HCT116 (cell line): ENCODE data around the gene CLIP4.

Experiments
- CEBPB ChIP-seq: IDR thresholded peaks from 2 replicates; pipeline ENCODE4 v1.6.1; 2012; ENCODE audit warnings: low read depth
- ELF1 ChIP-seq: IDR thresholded peaks from 2 replicates; pipeline ENCODE4 v1.6.1; 2012; ENCODE audit warnings: low read depth, borderline replicate concordance
- POLR2A ChIP-seq: IDR thresholded peaks from 2 replicates; pipeline ENCODE4 v1.7.0; 2011; ENCODE audit warnings: borderline replicate concordance; ENCODE audit not compliant: insufficient read depth, insufficient read length; ENCODE audit errors: extremely low read depth
- POLR2AphosphoS5 ChIP-seq: IDR thresholded peaks from 2 replicates; pipeline ENCODE4 v1.6.1; 2011; ENCODE audit warnings: mild to moderate bottlenecking, low read depth, low read length, moderate library complexity
- RAD21 ChIP-seq: IDR thresholded peaks from 2 replicates; pipeline ENCODE4 v1.6.1; 2012; ENCODE audit warnings: low read depth, mild to moderate bottlenecking
- SP1 ChIP-seq: IDR thresholded peaks from 2 replicates; pipeline ENCODE4 v1.6.1; 2012; ENCODE audit warnings: low read depth
- YY1 ChIP-seq: IDR thresholded peaks from 2 replicates; pipeline ENCODE4 v1.6.1; 2011; ENCODE audit warnings: low read length, low read depth, moderate library complexity, mild to moderate bottlenecking; ENCODE audit not compliant: insufficient replicate concordance; ENCODE audit errors: extremely low read depth
- ZFX ChIP-seq: fragments of 450-650 bp; IDR thresholded peaks from 2 replicates; pipeline ENCODE4 v1.6.1; 2017
- ZNF274 ChIP-seq: fragments of 200-500 bp; sonication (Bioruptor generic); IDR thresholded peaks from 2 replicates; pipeline ENCODE4 v1.6.1; 2014; ENCODE audit warnings: mild to moderate bottlenecking, low read depth, low read length, inconsistent platforms
- TF ChIP-seq, protein P1 (sequence below): IDR thresholded peaks from 2 replicates; pipeline ENCODE4 v1.6.1; 2012
- TF ChIP-seq, protein P2 (sequence below), 3 experiments: fragments of 200-600 bp in 1 of 3; sonication (generic) in 1 of 3; IDR thresholded peaks in 2 of 3; conservative IDR thresholded peaks in 1 of 3; 2 replicates each; pipeline ENCODE4 v1.5.1; 2012 to 2017; ENCODE audit warnings: low read depth in 2 of 3, low read length in 2 of 3, antibody characterized with exemption in 1 of 3, borderline replicate concordance in 1 of 3, control low read depth in 1 of 3, mild to moderate bottlenecking in 1 of 3, mixed read lengths in 1 of 3, mixed run types in 1 of 3, moderate library complexity in 1 of 3; ENCODE audit not compliant: insufficient read depth in 1 of 3

DNA sequence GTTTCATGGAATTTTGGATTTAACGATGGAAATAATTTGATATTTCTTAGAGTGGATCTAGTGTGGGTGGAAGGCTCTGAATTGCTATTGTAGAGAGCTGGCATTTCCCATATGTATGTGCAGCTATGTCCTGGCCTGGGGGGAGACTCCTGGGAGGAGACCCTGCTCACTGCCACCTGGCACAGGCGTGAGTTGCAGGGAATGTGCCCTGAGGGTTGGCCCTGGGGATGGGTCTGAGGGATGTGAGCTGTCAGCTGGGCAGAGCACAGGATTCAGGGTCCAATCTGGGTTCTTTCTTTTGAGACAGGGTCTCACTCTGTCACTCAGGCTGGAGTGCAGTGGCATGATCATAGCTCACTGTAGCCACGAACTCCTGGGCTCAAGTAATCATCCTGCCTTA lies 120.2 kb downstream of the CLIP4 start:
- TF ChIP-seq POLR2A: no peak
- TF ChIP-seq, protein P1, sequence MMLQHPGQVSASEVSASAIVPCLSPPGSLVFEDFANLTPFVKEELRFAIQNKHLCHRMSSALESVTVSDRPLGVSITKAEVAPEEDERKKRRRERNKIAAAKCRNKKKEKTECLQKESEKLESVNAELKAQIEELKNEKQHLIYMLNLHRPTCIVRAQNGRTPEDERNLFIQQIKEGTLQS: no peak
- TF ChIP-seq ELF1: no peak
- TF ChIP-seq SP1: no peak
- no peak for TF ChIP-seq ZNF274
- TF ChIP-seq, protein P2, sequence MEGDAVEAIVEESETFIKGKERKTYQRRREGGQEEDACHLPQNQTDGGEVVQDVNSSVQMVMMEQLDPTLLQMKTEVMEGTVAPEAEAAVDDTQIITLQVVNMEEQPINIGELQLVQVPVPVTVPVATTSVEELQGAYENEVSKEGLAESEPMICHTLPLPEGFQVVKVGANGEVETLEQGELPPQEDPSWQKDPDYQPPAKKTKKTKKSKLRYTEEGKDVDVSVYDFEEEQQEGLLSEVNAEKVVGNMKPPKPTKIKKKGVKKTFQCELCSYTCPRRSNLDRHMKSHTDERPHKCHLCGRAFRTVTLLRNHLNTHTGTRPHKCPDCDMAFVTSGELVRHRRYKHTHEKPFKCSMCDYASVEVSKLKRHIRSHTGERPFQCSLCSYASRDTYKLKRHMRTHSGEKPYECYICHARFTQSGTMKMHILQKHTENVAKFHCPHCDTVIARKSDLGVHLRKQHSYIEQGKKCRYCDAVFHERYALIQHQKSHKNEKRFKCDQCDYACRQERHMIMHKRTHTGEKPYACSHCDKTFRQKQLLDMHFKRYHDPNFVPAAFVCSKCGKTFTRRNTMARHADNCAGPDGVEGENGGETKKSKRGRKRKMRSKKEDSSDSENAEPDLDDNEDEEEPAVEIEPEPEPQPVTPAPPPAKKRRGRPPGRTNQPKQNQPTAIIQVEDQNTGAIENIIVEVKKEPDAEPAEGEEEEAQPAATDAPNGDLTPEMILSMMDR (IDR thresholded peaks at IDR 0.05 in 2 of 3, conservative IDR thresholded peaks at IDR 0.05 in 1 of 3; ENCODE audit: borderline replicate concordance in 1 of 3, insufficient read depth in 1 of 3, low read depth in 2 of 3, low read length in 2 of 3): no peak
- TF ChIP-seq ZFX: no peak
- no peak for TF ChIP-seq CEBPB
- TF ChIP-seq RAD21: no peak
- no peak for TF ChIP-seq YY1
- no peak for TF ChIP-seq POLR2AphosphoS5
